ENCODE measurements around the gene MOB1A. TPM values are rescaled to one million over a fixed set of nuclear protein-coding genes. Genes with fewer than 3 reads are reported as not detected.

The MOB1A gene
- 106 and 110 TPM in 2 replicates for total RNA-seq (2013; cell fraction: nucleolus; rRNA removed)
- total RNA-seq (2014; rRNA removed) (162 and 211 TPM in 2 replicates), total RNA-seq (2014; rRNA removed; fragmentation: Illumina TruSeq; extraction: Trizol) (182 and 184 TPM in 2 replicates), total RNA-seq (2021) (226 and 232 TPM in 2 replicates), polyA plus RNA-seq (2011; rRNA removed) (219 and 345 TPM in 2 replicates), polyA plus RNA-seq (2014; fragmentation: Illumina TruSeq; extraction: Trizol) (143 and 186 TPM in 2 replicates), polyA plus RNA-seq (2014; fragmentation: Nextera tagmentation; extraction: Ambion mirVana) (10 to 100 TPM; 41.2 to 58.5 TPM), polyA plus RNA-seq (2014; rRNA removed) (81.2 and 102 TPM in 2 replicates), polyA plus RNA-seq (2016; fragmentation: Nextera tagmentation; extraction: Ambion mirVana) (100 to 1,000 TPM; 221 to 223 TPM), polyA minus RNA-seq (2011; rRNA and poly(A)+ RNA removed) (92.1 and 208 TPM in 2 replicates), Bru-seq, nascent RNA (percentile 98 among the genes with signal in this experiment), BruChase-seq, experiment 1, labeled RNA remaining after a 6-hour chase (percentile 100 among the genes with signal in this experiment), BruChase-seq, experiment 2, labeled RNA remaining after a 2-hour chase (percentile 99 among the genes with signal in this experiment)
- 47.8 TPM for polyA plus RNA-seq (2011; ENCODE audit: low read depth)
- polyA plus RNA-seq (2011; cell fraction: cytosol; rRNA removed): 68.2 and 85.6 TPM in 2 replicates
- 42.1 and 48.0 TPM in 2 replicates for polyA plus RNA-seq (2011; cell fraction: nucleus; rRNA removed)
- polyA plus RNA-seq (2012): 75.4 and 79.3 TPM in 2 replicates
- polyA minus RNA-seq (2011; cell fraction: cytosol; rRNA and poly(A)+ RNA removed): 48.1 and 59.3 TPM in 2 replicates
- polyA minus RNA-seq (2011; cell fraction: nucleus; rRNA and poly(A)+ RNA removed): 20.7 and 40.2 TPM in 2 replicates
- long read RNA-seq, experiment 1, full-length matches to known transcripts: 101 of 141 reads
- long read RNA-seq, experiment 1, partial matches to known transcripts: 0 of 141 reads
- long read RNA-seq, experiment 1, other reads (novel, unspliced or antisense): 40 of 141 reads
- long read RNA-seq, experiment 2, full-length matches to known transcripts: 765 of 916 reads
- long read RNA-seq, experiment 2, partial matches to known transcripts: 17 of 916 reads
- long read RNA-seq, experiment 2, other reads (novel, unspliced or antisense): 134 of 916 reads

DNA sequence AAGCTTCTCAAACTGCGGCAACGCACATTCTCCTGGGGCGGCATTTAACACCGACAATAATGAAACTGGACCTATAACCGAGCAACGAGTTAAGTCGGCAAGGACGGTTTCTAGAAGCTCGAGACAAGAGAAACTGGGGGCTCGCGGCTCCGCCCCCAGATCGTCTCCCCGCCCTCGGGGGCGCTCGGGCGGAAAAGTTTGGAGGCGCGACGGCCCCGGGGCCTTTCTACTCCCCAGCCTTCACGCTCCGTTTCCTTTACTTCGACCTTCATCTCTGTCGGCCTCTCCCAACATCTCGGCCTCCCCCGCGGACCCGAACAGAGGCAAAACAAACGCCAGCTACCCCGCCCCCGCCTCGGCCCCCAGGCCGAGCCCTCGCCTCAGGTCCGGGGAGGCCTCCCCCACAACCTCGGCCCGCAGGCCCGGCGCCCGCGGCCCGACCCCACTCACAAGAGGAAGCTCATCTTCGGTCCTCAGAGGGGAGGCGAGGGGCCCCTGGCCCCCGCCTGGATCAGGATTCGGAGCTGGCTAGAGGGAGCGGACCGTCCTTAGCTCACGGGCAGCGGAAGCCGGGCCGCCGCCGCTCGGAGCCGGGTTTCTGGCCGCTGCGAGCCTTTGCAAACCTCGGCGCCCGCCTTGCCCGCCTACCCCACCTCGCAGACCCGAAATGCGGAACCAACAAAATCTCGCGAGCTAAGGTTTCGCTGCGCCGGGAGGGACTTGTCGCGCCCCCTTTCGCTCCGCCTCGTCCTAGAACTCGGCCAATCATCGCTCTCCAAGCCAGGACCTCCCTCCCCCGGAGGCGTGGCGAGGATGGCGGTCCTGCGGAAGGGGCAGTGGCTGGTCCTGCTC is at the start of gene MOB1A:
Gene MOB1A (minus strand): TSS at position 669 of the 852 bp plus-strand sequence. CDS start 205 bp downstream, at position 464.
- POLR2A ChIA-PET: interaction anchor here (0.5 to 5.6 kb wide), 22 partner anchors 10 to 360 kb away, joined by 3 to 64 read pairs (median 4); partner anchors contain the start of genes MTHFD2 and WBP1
- SMC1A ChIA-PET (ENCODE audit: uncharacterized antibody, unreplicated experiment): interaction anchor here (0.8 to 3.7 kb wide), 13 partner anchors 9 to 99 kb away, joined by 3 to 28 read pairs (median 6); partner anchors contain the start of genes BOLA3 and MTHFD2
- Histone ChIP-seq H3K4me3 (peak within 1 kb of the TSS; percentile 98), H3K4me1 (ENCODE audit: control insufficient read depth, insufficient read depth, low read length) (peaks cover 30% of the 10 kb centered on the region), H4K20me1 (ENCODE audit: control insufficient read depth, insufficient read depth) (no peaks in the 10 kb centered on the region; the same call in 1 of the 2 replicates), H3K9me3 (replicated peaks; ENCODE audit: control insufficient read depth, insufficient read depth, low read length) (no peaks in the 10 kb centered on the region), H3K36me3 (ENCODE audit: control insufficient read depth in 2 of 2, insufficient read depth in 2 of 2, low read length in 1 of 2) (no peaks in the 10 kb centered on the region), H3K9ac (ENCODE audit: control insufficient read depth, insufficient read depth, low read length) (peak within 1 kb of the TSS; percentile 99), H3K4me2 (ENCODE audit: control insufficient read depth, insufficient read depth) (peak within 1 kb of the TSS; percentile 28; the same call in 1 of the 2 replicates), H3K79me2 (ENCODE audit: control insufficient read depth, insufficient read depth, low read length) (peaks cover 50% of the 10 kb centered on the region), H3K27ac (ENCODE audit: control insufficient read depth, insufficient read depth) (peak within 1 kb of the TSS; percentile 96), H2AFZ (ENCODE audit: control insufficient read depth, low read depth, low read length) (peak within 1 kb of the TSS; percentile 70; the same call in 1 of the 2 replicates), H3K27me3 (replicated peaks in 1 of 2; ENCODE audit: control insufficient read depth in 2 of 2, insufficient read depth in 2 of 2, low read length in 1 of 2) (no peaks in the 10 kb centered on the region)
- intact Hi-C loops (cut with micrococcal nuclease; ENCODE audit: unreplicated experiment): loop anchor here (1.0 to 2.0 kb wide), 2 partner anchors 20 to 58 kb away; partner anchors contain the start of gene MTHFD2
- in situ Hi-C loops (cut with MboI): no loop called here
- no TSS peak for BruUV-seq (replicated peaks)
- WGBS (ENCODE audit: insufficient coverage, insufficient replicate concordance, low lambda C conversion rate, missing lambda C conversion rate): 1% methylated on average over 72 of the region's 84 CpGs
- ATAC-seq: peak; percentile 86
- peak; percentile 98 for DNase-seq (ENCODE audit: low read depth, low spot score)
- RAD21 ChIA-PET (ENCODE audit: unreplicated experiment): interaction anchor here (0.8 to 3.8 kb wide), 17 partner anchors 9 to 356 kb away, joined by 3 to 39 read pairs (median 5); partner anchors contain the start of genes BOLA3, MTHFD2 and STAMBP
- CTCF ChIA-PET: interaction anchor here (0.7 to 8.5 kb wide), 17 partner anchors 9 to 412 kb away, joined by 3 to 90 read pairs (median 4); partner anchors contain the start of genes BOLA3 and MTHFD2
- FAIRE-seq: peak; percentile 61
- TF ChIP-seq NFYA (IDR thresholded peaks at IDR 0.05; ENCODE audit: borderline replicate concordance, low read depth, low read length): no peak
- no peak for TF ChIP-seq SMAD1 (IDR thresholded peaks at IDR 0.05; ENCODE audit: low read depth, partially characterized antibody)
- peak; percentile 95 for TF ChIP-seq POLR2AphosphoS5 (IDR thresholded peaks at IDR 0.05; ENCODE audit: low read length)
- no peak for TF ChIP-seq RUNX3 (IDR thresholded peaks at IDR 0.05; ENCODE audit: low read length)
- TF ChIP-seq SIX5 (IDR thresholded peaks at IDR 0.05; ENCODE audit: low read depth, low read length, severe bottlenecking): no peak
- no peak for TF ChIP-seq TBL1XR1 (IDR thresholded peaks at IDR 0.05; ENCODE audit: low read depth, low read length)
- TF ChIP-seq SUZ12 (IDR thresholded peaks at IDR 0.05; ENCODE audit: unreplicated experiment): no peak
- no peak for TF ChIP-seq CTCF (IDR thresholded peaks at IDR 0.05 in 2 of 3, conservative IDR thresholded peaks at IDR 0.05 in 1 of 3; ENCODE audit: control insufficient read depth in 2 of 3, extremely low read depth in 1 of 3, insufficient read depth in 1 of 3, low read depth in 3 of 3, low read length in 3 of 3)
- TF ChIP-seq BACH1 (IDR thresholded peaks at IDR 0.05; ENCODE audit: borderline replicate concordance): peak; percentile 33; the same call in 1 of the 2 replicates
- TF ChIP-seq, protein P1, sequence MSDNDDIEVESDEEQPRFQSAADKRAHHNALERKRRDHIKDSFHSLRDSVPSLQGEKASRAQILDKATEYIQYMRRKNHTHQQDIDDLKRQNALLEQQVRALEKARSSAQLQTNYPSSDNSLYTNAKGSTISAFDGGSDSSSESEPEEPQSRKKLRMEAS (IDR thresholded peaks at IDR 0.05; ENCODE audit: low read depth, low read length): peak; percentile 29

Data from GM12878 (cell line).